EL (cell line): Measurements from ENCODE around the gene MGMT.

Source experiments
- DNase-seq: peaks from one replicate; pipeline ENCODE4 v3.0.0-alpha.2; 2016

MGMT gene

DNA sequence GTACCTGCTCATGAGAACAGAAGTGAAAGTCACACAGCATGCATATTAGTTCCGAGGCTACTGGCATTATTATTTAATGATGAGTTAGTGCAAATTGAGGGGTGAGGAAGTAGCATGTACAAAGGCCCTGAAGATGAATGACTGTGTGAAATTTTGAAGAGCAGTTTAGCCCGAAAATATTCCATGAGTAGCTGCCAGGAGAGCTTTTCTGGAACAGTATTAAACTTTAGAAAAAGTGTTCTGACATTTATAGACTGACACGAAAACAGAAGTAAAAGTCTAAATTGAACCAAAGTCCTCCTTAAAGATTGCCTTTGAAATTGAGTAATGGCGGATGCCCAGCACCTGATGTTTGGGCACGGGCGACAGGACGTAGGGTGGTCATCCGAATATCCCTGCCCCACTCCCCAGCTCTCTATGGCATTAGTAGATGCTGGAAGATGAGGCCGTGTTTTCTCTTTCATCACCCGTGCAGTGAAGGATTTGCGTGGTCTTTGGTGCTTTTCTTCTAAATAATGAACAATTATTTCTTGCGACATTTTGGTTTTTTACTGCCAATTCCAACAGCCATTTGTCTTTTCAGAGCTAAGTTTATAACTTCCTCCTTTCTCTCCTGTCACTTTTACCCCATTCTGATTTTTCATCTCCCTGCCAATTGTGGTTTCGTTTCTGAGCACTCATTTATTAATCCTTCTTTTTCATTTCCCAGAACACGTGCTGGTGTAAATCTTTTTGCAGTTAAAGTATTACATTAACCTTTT lies 192.6 kb downstream of the MGMT start:
- DNase-seq: no peak

GRCh38 chr10:129660569-129660968 lies 193.5 kb downstream of the MGMT start:
- DNase-seq: no peak

GRCh38 chr10:129662426-129662825 lies 195.4 kb downstream of the MGMT start:
- no peak for DNase-seq

DNA sequence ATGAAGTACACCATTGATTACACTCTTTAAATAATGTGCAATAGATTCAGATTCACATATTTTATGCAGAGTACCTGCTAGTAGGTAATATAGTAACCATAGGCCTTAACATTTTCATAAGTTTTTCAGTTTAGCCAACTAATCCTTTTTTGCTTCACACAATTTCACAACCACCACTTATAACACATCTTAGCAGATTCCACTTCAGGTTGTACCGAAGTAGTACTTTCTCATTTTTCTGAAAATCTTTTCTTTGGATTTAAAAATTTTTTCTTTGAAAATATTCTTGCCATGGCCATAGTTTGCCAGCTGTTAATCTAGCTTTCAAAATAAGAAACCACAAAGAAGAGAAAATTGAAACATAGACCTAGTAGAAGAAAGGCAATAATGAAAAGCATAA lies 203.1 kb downstream of the MGMT start:
- DNase-seq: no peak

DNA sequence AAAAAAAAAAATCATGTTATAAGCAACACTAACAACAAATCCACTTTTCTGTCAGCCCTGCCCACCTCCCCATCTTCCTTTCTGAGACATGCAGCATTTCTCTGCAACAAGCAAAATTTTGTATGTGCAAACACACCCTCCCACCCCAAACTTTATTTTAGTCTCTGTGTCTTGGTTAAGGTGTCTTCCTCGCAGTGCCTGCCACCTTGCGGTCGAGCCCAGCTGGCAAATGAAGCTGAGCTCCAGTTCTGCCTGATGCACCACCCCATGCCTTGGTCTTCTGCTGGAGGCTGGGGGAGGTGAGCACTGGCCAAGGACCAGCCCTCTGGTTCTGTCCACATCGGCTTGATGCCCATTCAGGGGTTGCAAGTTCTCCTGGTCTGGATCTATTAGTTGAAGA lies 206.3 kb downstream of the MGMT start:
- no peak for DNase-seq

GRCh38 chr10:129675027-129675769 lies 208.2 kb downstream of the MGMT start:
- DNase-seq: no peak

GRCh38 chr10:129676014-129676413 lies 209.0 kb downstream of the MGMT start:
- no peak for DNase-seq

- no peak for DNase-seq
Observed at GRCh38 chr10:129677377-129677927, 210.4 kb downstream of the MGMT start.

DNA sequence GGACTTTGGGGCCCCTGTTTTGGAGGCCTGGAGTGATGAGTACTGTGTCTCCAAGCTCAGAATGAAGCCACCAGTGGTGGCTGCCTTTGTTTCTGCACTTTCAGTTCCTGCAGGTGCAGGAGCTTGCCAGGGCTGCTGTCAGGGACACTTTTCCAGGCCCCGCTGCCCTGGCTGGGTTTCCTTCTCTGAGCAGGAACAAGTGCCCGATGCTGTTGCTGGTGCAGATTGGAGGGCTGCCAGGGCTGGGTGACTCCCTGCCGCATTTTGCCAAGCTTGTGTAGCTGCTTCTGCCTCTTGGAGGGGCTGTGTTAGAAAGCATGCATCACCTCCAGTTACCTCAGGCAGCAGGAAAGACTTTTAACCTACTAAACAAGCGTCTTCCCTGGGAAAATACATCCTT lies 211.1 kb downstream of the MGMT start:
- no peak for DNase-seq

GRCh38 chr10:129679207-129679606 lies 212.2 kb downstream of the MGMT start:
- no peak for DNase-seq

- DNase-seq: no peak
Observed at GRCh38 chr10:129680661-129681344, 213.8 kb downstream of the MGMT start.

- no peak for DNase-seq
Observed at GRCh38 chr10:129681856-129682255, 214.8 kb downstream of the MGMT start.

GRCh38 chr10:129683519-129683918 lies 216.5 kb downstream of the MGMT start:
- no peak for DNase-seq

DNA sequence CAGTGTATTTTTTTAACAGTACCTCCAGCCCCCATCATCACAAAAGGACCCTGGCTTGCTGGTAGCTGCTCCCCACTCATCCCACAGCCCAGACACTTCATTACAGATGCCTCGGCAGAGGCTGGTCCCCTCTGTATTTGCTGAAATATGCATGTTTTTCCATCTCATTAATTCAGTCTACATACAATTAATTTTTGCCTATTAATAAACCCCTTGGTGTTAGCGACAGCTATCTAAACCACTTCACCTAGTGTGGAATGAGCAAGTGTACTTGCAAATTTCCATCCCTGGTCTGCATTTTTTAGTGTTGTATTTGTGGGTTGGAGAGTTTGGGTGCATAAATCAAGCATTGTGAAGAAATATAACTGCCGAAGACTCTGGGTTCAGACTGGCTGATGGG lies 216.9 kb downstream of the MGMT start:
- no peak for DNase-seq

GRCh38 chr10:129685271-129685670 lies 218.2 kb downstream of the MGMT start:
- DNase-seq: no peak

GRCh38 chr10:129689671-129690071 lies 222.6 kb downstream of the MGMT start:
- no peak for DNase-seq

- no peak for DNase-seq
Observed at GRCh38 chr10:129690248-129691070, 223.4 kb downstream of the MGMT start.

DNA sequence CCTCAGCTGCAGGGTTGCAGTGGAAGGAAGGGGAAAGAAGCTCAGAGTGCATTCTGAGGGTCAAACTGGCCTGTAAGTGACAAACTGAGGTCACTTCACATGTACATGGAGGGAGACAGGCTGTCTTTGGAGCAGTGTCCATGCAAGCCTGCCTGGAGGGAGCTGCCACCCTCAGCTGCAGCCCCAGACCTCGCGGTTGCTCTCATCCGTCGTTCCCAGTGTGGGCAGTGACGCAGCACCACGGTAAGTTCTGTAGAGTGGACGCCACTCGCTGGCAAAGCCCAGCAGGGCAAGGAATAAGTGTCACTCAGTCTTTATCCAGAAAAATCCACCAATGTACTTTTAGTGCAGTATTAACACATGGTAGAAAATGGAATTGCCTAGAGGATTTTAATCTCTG lies 225.7 kb downstream of the MGMT start:
- no peak for DNase-seq

GRCh38 chr10:129693382-129693781 lies 226.3 kb downstream of the MGMT start:
- no peak for DNase-seq

DNA sequence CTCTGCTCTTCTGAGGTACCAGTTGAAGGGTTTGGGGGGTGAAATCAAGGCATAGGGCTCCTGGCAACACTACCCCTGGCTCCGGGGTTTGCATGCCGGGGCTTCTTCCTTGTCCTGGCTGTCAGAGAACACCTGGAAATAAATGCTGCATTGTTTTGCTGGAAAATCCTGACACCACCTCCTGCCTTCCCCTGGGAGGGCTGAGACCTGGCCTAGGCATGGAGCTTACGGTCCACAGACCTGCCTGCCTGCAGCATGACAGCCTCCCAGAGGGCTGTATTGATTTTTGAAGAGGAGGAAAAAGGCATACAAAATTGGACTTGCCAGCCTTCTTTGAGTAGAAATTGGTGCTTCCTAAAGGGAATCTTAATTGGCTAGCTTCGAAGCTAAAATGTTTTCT lies 227.1 kb downstream of the MGMT start:
- no peak for DNase-seq

GRCh38 chr10:129694691-129695243 lies 227.7 kb downstream of the MGMT start:
- DNase-seq: no peak

DNA sequence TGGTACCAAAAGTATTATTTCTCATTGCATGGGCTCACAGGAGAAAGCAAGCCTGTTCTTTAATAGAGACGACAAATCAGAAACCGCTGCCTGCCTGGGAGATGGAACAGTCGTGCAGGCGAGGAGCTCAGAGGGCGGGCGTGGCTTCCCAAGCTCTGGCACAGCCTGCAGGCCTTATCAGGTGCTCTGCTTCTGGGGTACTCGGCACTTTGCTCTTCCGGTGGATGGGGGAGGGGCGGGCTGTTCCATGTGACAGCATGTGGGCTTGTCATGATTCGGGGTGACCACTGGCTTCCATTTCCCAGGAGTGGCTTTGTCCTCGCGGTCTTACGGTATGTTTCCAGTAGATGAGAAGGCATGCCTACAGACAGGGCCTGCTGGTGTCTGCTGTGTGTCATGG lies 228.6 kb downstream of the MGMT start:
- DNase-seq: no peak
